Neutrophil (primary cell): ENCODE measurements around the gene MAP1B.

ENCODE experiments used
- H3K27ac ChIP-seq: fragments of 200-600 bp; sonication (generic); 2 replicates; pipeline ENCODE4 v1.5.1; 2016; ENCODE audit warnings: mild to moderate bottlenecking, moderate library complexity
- H3K27me3 ChIP-seq: fragments of 200-600 bp; sonication (generic); 2 replicates; pipeline ENCODE4 v1.6.0; 2016; ENCODE audit warnings: mild to moderate bottlenecking
- H3K36me3 ChIP-seq: fragments of 200-600 bp; sonication (generic); 2 replicates; pipeline ENCODE4 v1.5.1; 2017
- H3K4me1 ChIP-seq, 2 experiments: fragments of 200-600 bp in 1 of 2; sonication (generic) in 1 of 2; 1 replicate in 1 of 2; 2 replicates in 1 of 2; pipeline versions ENCODE4 v1.5.1 to v1.6.1; 2013 to 2016; ENCODE audit warnings: low read depth in 1 of 2, low read length in 1 of 2, mild to moderate bottlenecking in 1 of 2, moderate library complexity in 1 of 2; ENCODE audit not compliant: control insufficient read depth in 1 of 2, insufficient read depth in 1 of 2
- H3K4me3 ChIP-seq, 2 experiments: fragments of 200-600 bp in 1 of 2; sonication (generic) in 1 of 2; 1 replicate in 1 of 2; 2 replicates in 1 of 2; pipeline ENCODE4 v1.5.1; 2013 to 2016; ENCODE audit warnings: low read depth in 1 of 2, low read length in 1 of 2, mild to moderate bottlenecking in 1 of 2, moderate library complexity in 1 of 2
- H3K9me3 ChIP-seq: fragments of 200-600 bp; sonication (generic); 2 replicates; pipeline ENCODE4 v1.5.1; 2016
- CTCF ChIP-seq: fragments of 200-600 bp; sonication (generic); IDR thresholded peaks from 2 replicates; pipeline ENCODE4 v1.5.1; 2016; ENCODE audit warnings: antibody characterized with exemption

MAP1B gene

GRCh38 chr5:72208324-72208926 is 101.2 kb downstream of the MAP1B start:
- no peak for TF ChIP-seq CTCF
- no peak overlapping the region for H3K4me3 ChIP-seq
- H3K36me3 ChIP-seq = no peaks in the 10 kb centered on the region
- no peaks in the 10 kb centered on the region for H3K9me3 ChIP-seq
- no peaks in the 10 kb centered on the region for H3K4me1 ChIP-seq
- H3K27ac ChIP-seq = no peak overlapping the region
- H3K27me3 ChIP-seq = no peaks in the 10 kb centered on the region

GRCh38 chr5:72209147-72210115 is 102.2 kb downstream of the MAP1B start:
- TF ChIP-seq CTCF = no peak
- Histone ChIP-seq H3K4me1 (no peaks in the 10 kb centered on the region), H3K27ac (no peak overlapping the region)

GRCh38 chr5:72210888-72211678 is 103.8 kb downstream of the MAP1B start:
- Histone ChIP-seq H3K27ac (no peak overlapping the region), H3K36me3 (no peaks in the 10 kb centered on the region), H3K9me3 (no peaks in the 10 kb centered on the region), H3K4me1 (no peaks in the 10 kb centered on the region), H3K27me3 (no peaks in the 10 kb centered on the region), H3K4me3 (no peak overlapping the region)
- no peak for TF ChIP-seq CTCF

More at GRCh38 chr5:72209147-72210115, 102.2 kb downstream of the MAP1B start:
- Histone ChIP-seq H3K36me3 (no peaks in the 10 kb centered on the region), H3K27me3 (no peaks in the 10 kb centered on the region), H3K9me3 (no peaks in the 10 kb centered on the region), H3K4me3 (no peak overlapping the region)

- no peak for TF ChIP-seq CTCF
Observed at GRCh38 chr5:72212171-72212570, 104.9 kb downstream of the MAP1B start.

GRCh38 chr5:72213482-72213881 is 106.2 kb downstream of the MAP1B start:
- no peak for TF ChIP-seq CTCF

More at GRCh38 chr5:72212171-72212570, 104.9 kb downstream of the MAP1B start:
- Histone ChIP-seq H3K9me3 (no peaks in the 10 kb centered on the region), H3K4me1 (no peaks in the 10 kb centered on the region), H3K27ac (no peak overlapping the region), H3K27me3 (no peaks in the 10 kb centered on the region), H3K36me3 (no peaks in the 10 kb centered on the region), H3K4me3 (no peak overlapping the region)

More at GRCh38 chr5:72213482-72213881, 106.2 kb downstream of the MAP1B start:
- Histone ChIP-seq H3K27ac (no peak overlapping the region), H3K4me1 (no peaks in the 10 kb centered on the region), H3K4me3 (no peak overlapping the region), H3K27me3 (no peaks in the 10 kb centered on the region), H3K9me3 (no peaks in the 10 kb centered on the region), H3K36me3 (peaks cover 7% of the 10 kb centered on the region)
